HG02763 (cell line): ENCODE measurements around the gene PIWIL4.

Source experiments
- ATAC-seq: cut with Tn5 transposase; IDR thresholded peaks from one replicate; pipeline ENCODE4 v1.9.1; 2021; ENCODE audit warnings: mild to moderate bottlenecking, moderate library complexity; ENCODE audit not compliant: unreplicated experiment

PIWIL4 gene

GRCh38 chr11:94567181-94567670 is at the start of gene PIWIL4:
Gene PIWIL4, plus strand, starts transcription at chr11:94567368. Its CDS starts 151 bp downstream, at chr11:94567519.
- ATAC-seq: no peak

GRCh38 chr11:94518300-94518699 is 48.9 kb upstream of the PIWIL4 start:
- ATAC-seq: no peak

DNA sequence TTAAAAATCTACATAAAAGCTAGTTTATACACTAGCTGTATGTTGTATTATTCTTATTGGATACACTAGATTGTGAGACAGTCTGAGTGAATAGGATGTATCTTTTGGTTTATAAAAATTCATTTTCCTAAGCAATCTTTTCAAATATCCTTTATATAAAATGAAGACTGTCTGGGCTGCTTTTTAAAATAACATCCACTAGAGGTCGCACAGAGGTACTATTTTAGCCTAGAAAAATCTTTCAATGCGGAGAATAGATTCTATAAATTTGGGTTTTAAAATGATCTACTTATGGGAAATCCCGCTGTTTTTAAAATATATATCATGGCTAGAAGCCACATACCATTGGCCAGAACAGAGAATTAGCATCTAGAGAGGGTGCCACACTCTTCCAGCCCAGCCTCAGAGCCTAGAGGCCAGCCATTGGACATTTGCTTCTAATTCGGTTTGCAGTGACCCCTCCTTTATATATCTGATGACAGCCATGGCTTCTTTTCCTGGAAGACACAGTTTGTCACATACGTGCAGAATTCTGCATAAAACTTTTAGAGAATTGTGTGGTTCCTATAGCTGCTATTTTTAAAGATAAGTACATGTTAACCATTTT is 47.6 kb upstream of the PIWIL4 start:
- ATAC-seq: no peak

DNA sequence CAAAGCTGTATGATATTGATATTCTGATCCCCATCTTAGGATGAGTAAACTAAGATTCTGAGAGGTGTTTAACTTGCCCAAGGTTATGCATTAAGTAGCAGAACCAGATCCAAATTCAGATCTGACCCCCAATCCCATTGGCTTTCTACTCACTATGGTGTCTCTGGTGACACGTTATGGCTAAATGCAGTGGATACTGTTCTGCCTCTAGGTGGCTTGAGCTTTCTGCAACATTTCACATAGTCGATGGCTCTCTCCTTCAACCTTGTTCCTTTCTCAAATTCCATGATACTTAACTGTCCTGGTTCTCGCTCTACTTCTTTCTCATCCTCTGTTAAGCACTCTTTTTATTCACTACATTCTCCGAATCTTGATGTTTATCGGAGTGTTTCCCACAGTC is 45.5 kb upstream of the PIWIL4 start:
- ATAC-seq: no peak

DNA sequence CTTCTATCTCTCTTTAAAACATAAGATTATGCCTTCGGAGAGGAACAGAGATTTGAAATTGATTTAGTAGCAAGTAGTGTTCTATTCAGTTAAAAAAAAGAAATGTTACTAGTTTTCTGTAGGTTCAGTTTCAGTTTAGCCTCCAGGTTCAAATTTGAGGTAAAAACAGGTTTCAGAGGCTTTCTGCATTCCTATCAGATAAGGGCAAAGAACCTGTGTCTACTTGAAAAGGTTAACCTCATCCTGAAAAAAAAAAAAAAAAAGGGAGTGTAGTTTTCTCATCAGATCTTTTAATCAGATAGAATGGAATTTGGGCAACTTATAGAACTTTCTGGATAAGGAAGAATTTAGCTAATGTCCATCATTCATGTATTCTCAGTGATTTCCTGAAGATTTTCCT is 42.8 kb upstream of the PIWIL4 start:
- ATAC-seq: no peak

DNA sequence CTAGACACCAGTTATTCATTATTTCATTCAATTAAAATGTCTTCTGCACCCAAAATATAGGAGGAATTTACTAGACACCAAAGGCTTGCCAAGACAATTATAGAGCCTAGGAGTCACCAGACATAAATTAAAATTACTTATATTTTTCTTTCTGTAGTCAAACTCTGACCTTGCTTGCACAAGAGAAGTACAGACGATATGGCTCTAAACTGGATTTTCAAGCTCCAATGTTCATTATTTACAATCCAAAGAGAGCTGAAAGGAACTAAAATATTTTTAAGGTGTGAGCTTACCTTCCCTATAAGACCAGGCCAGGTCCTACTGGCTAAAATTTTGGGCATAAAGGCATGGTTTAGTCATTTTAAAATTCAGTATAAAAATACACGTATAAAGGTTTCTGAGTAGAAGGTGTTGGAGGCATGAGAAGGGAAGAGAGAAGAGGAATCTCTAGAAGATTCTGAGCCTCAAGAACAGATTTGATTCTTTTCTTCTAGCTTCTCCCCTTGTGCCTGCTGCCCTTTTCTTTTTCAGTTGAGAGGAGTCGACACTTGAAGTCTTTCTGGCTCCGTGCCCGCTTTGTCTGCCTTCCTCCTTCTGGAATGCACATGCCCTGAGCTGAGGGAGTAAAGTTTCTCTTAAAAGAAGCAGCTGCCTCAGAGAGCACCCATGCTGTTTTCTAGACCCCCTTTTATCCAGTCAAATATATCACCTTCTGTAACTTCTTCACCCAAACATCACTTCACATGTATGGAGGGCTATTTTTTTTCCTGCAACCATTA is 41.4 kb upstream of the PIWIL4 start:
- ATAC-seq: no peak

GRCh38 chr11:94526645-94527438 is 40.3 kb upstream of the PIWIL4 start:
- ATAC-seq: no peak

- no peak for ATAC-seq
Observed at GRCh38 chr11:94528551-94528950, 38.6 kb upstream of the PIWIL4 start.

GRCh38 chr11:94532211-94532610 is 35.0 kb upstream of the PIWIL4 start:
- no peak for ATAC-seq

DNA sequence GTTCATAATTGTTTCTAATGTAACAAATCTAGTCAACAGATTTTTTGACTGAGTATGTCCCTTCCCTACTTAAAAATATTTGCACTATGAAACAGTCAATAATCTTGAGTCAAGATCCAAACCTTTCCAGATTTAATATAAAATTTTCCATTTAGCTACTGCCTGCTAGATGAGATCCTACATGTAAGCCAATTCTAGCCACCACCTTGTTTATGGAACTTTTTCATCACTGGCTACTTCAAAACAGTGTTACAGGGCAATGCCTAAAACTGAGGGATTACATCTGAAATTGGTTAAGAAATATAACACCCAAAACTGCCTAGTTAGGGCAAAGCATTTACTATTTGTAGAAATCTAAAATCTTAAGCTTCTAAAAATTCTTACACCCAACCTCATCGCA is 34.0 kb upstream of the PIWIL4 start:
- no peak for ATAC-seq

- ATAC-seq: no peak
Observed at GRCh38 chr11:94533696-94534630, 33.2 kb upstream of the PIWIL4 start.

GRCh38 chr11:94536386-94536785 is 30.8 kb upstream of the PIWIL4 start:
- no peak for ATAC-seq

DNA sequence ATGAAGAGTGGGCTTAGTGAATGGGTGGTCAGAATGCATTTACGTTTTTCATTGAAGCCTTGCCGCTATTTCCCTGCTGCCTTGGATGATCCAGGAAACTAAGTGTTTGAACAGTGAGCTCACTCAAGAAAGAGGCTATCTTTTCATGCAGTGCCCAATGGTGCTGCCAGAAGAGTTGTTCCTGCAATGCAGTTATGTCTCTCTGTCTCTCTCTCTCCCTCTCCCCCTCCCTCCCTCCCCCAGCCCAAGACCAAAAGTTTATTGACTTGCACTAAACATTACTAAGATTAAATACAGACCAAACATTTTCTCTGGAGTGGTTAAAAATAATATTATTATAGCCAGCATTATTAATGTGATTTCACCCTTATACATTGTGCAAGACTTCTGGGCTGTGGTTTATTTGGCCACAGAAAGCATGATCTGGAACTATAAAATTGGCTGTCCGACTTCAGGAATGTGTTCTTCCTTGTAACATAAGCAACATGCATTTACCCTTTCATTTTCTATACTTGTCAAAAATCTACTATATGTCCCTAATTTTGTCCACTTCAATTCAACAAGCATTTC is 30.1 kb upstream of the PIWIL4 start:
- no peak for ATAC-seq

DNA sequence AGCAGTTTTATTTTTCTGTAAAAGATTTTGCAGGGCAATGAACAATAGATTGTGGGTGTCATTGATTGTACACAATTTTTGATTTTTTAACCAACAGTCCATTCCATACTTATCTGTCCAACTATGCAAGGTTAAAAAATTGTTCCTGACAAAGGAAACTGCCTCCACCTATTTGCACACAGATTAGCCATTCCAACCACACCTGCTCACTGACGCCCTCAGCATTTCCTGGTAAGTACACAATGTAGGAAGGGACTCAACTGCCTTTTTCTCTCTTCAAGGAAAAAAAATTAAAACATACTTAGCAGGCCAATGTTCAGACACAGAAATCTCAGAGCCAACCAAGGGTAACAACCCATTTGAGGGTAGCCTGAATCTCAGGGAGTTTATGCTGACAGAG is 27.7 kb upstream of the PIWIL4 start:
- no peak for ATAC-seq

GRCh38 chr11:94543695-94544645 is 23.2 kb upstream of the PIWIL4 start, which contains the start of gene FUT4:
Gene FUT4, plus strand, starts transcription at chr11:94543921. Its CDS starts 213 bp downstream, at chr11:94544134.
- peak; percentile 84 for ATAC-seq

DNA sequence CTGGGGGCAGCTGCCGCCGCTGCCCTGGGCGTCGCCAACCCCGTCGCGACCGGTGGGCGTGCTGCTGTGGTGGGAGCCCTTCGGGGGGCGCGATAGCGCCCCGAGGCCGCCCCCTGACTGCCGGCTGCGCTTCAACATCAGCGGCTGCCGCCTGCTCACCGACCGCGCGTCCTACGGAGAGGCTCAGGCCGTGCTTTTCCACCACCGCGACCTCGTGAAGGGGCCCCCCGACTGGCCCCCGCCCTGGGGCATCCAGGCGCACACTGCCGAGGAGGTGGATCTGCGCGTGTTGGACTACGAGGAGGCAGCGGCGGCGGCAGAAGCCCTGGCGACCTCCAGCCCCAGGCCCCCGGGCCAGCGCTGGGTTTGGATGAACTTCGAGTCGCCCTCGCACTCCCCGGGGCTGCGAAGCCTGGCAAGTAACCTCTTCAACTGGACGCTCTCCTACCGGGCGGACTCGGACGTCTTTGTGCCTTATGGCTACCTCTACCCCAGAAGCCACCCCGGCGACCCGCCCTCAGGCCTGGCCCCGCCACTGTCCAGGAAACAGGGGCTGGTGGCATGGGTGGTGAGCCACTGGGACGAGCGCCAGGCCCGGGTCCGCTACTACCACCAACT is 22.4 kb upstream of the PIWIL4 start:
- no peak for ATAC-seq

GRCh38 chr11:94545264-94546161 is 21.7 kb upstream of the PIWIL4 start:
- ATAC-seq: no peak

GRCh38 chr11:94546162-94546470 is 21.1 kb upstream of the PIWIL4 start:
- no peak for ATAC-seq
